ENCODE results near the gene SFTA2. TPM values are rescaled to one million over a fixed set of nuclear protein-coding genes. Genes with fewer than 3 reads are reported as not detected.
"Not testable (repeated sequence)": the region's sequence is repeated elsewhere in the genome, so short reads cannot be mapped to it uniquely, and the experiment has no call there.

Gene SFTA2
- total RNA-seq, 4 donors from 2014 or later, result not detected

DNA sequence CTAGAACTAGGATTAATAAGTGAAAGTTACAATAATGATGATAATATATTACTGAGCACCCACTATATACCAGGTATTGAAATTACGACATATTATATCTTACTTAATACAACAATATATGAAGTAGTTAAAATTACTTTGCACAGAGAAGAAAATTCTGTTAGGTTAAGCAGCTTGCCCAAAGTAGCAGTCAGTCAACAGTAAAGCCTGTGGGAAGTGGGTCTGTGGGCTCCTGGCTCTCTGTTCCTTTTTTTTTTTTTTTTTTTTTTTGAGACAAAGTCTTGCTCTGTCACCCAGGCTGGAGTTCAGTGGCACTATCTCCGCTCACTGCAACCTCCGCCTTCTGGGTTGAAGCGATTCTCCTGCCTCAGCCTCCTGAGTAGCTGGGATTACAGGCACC, 28.7 kb downstream of the SFTA2 start:
- in situ Hi-C loops (cut with MboI; ENCODE audit: low sequenced_read_pairs in 4 of 4) (no loop called here), intact Hi-C loops (cut with DNase I; ENCODE audit: low total_unique reads) (no loop called here)
- H3K9me3 ChIP-seq, result no peaks in the 10 kb centered on the region
- peaks cover 0 to 2% of the 10 kb centered on the region in 2 donors for H3K4me1 ChIP-seq
- no peaks in the 10 kb centered on the region for H3K27me3 ChIP-seq
- no peak overlapping the region for H3K27ac ChIP-seq
- no peak overlapping the region for H3K4me3 ChIP-seq
- DNase-seq, result no peak
- TF ChIP-seq, protein P1, sequence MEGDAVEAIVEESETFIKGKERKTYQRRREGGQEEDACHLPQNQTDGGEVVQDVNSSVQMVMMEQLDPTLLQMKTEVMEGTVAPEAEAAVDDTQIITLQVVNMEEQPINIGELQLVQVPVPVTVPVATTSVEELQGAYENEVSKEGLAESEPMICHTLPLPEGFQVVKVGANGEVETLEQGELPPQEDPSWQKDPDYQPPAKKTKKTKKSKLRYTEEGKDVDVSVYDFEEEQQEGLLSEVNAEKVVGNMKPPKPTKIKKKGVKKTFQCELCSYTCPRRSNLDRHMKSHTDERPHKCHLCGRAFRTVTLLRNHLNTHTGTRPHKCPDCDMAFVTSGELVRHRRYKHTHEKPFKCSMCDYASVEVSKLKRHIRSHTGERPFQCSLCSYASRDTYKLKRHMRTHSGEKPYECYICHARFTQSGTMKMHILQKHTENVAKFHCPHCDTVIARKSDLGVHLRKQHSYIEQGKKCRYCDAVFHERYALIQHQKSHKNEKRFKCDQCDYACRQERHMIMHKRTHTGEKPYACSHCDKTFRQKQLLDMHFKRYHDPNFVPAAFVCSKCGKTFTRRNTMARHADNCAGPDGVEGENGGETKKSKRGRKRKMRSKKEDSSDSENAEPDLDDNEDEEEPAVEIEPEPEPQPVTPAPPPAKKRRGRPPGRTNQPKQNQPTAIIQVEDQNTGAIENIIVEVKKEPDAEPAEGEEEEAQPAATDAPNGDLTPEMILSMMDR (IDR thresholded peaks at IDR 0.05 in 4 of 5, conservative IDR thresholded peaks at IDR 0.05 in 1 of 5), result no peak
- no peak for TF ChIP-seq POLR2A (IDR thresholded peaks at IDR 0.05)
- H3K36me3 ChIP-seq, result peaks cover 0 to 14% of the 10 kb centered on the region in 2 donors
- ATAC-seq, result no peak

DNA sequence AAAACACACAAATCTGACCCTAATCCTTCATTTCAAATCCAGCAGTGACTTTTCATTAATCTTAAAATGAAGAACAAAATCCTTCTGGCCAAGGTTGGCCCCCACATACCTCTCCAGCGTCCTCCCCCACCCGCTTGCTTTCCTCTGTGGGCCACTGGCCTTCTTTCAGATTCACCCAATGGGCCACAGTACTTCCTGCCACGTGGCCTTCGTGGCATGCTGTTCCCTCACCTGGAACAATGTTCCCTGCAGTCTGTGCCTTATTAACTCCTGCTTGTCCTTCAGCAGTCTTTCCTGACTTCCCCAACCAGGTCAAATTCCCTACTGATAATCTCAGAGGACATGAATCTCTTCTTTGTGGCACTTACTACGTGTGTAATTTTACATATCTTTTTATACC, 29.3 kb downstream of the SFTA2 start:
- in situ Hi-C loops (cut with MboI; ENCODE audit: low sequenced_read_pairs in 4 of 4), result no loop called here
- ATAC-seq, result no peak

DNA sequence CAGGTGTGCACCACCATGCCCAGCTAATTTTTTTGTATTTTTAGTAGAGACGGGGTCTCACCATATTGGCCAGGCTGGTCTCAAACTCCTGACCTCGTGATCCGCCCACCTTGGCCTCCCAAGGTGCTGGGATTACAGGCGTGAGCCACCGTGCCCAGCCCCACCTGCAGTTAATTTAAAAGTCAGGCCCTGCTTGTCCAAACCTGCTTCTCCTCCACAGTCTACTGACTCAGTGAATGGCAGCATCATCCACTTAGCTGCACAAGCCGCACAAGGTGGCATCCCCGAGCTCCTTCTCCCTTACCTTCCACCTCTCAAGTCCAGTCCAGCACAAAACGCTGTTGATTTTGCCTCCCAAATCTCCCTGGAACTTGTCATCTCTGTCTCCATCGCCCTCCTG, 29.8 kb downstream of the SFTA2 start:
- in situ Hi-C loops (cut with MboI; ENCODE audit: low sequenced_read_pairs in 4 of 4); H3K27ac ChIP-seq; DNase-seq; ATAC-seq; H3K4me3 ChIP-seq; intact Hi-C loops (cut with DNase I; ENCODE audit: low total_unique reads); H3K27me3 ChIP-seq; H3K9me3 ChIP-seq; H3K4me1 ChIP-seq: not testable (repeated sequence)
- H3K36me3 ChIP-seq, result peaks cover 0 to 24% of the 10 kb centered on the region in 2 donors

More for the DNA sequence above, 29.3 kb downstream of the SFTA2 start:
- Histone ChIP-seq H3K36me3 (peaks cover 0 to 19% of the 10 kb centered on the region in 2 donors), H3K4me3 (no peak overlapping the region), H3K9me3 (no peaks in the 10 kb centered on the region), H3K27ac (no peak overlapping the region), H3K27me3 (no peaks in the 10 kb centered on the region), H3K4me1 (peaks cover 0 to 2% of the 10 kb centered on the region in 2 donors)
- DNase-seq, result no peak
- TF ChIP-seq, protein P1 (IDR thresholded peaks at IDR 0.05 in 4 of 5, conservative IDR thresholded peaks at IDR 0.05 in 1 of 5), result no peak
- intact Hi-C loops (cut with DNase I; ENCODE audit: low total_unique reads), result no loop called here

DNA sequence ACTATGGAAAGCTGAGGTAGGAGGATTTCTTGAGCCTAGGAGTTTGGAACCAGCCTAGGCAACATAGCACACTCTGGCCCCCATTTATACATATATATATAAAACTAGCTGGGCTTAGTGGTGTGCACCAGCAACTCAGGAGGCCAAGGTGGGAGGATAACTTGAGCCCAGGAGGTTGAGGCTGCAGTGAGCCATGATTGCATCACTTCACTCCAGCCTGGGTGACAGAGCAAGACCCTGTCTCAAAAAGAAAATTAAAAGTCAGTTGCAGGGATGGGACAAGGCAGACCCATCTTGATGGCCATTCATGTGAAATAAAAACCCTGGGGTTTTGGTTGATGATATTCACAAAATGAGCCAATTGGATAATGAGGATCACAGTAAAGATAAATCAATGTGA, 30.5 kb downstream of the SFTA2 start:
- Histone ChIP-seq H3K4me3 (no peak overlapping the region), H3K27ac (no peak overlapping the region), H3K9me3 (no peaks in the 10 kb centered on the region), H3K36me3 (peaks cover 0 to 32% of the 10 kb centered on the region in 2 donors), H3K27me3 (no peaks in the 10 kb centered on the region), H3K4me1 (no peaks in the 10 kb centered on the region)
- ATAC-seq, result no peak
- TF ChIP-seq, protein P1 (IDR thresholded peaks at IDR 0.05 in 4 of 5, conservative IDR thresholded peaks at IDR 0.05 in 1 of 5), result no peak
- no peak for TF ChIP-seq POLR2A (IDR thresholded peaks at IDR 0.05)
- DNase-seq, result no peak
- intact Hi-C loops (cut with DNase I; ENCODE audit: low total_unique reads) (no loop called here), in situ Hi-C loops (cut with MboI; ENCODE audit: low sequenced_read_pairs in 4 of 4) (no loop called here)

DNA sequence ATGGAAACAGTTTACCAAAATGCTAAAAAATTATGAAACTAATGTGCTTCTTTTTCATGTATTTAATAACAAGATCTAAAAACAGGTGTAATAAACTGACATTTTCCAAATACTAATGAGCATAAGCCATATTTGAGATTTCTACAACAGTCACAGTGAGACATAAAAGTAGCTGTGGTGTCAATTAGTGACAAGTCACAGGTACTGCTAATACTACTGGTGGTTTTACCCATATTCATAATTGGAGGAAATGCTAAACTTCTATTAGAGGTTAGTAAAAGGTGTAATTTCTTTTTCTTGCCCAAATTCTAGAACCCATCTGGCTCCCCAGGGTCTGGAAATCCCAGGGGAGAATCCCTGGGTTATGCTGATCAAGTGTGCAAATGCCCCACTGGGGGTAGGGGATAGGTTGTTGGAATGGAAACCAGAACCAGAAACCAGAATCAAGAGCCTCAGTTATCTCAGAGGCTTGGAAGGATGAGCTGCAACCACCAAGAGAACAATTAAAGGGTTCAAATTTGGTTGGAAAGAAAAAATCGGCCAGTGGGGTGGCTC, 31.0 kb downstream of the SFTA2 start:
- ATAC-seq (no peak), DNase-seq (no peak)
- Histone ChIP-seq H3K27me3 (no peaks in the 10 kb centered on the region), H3K4me3 (no peak overlapping the region), H3K4me1 (no peaks in the 10 kb centered on the region), H3K9me3 (no peaks in the 10 kb centered on the region), H3K36me3 (peaks cover 0 to 36% of the 10 kb centered on the region in 2 donors), H3K27ac (no peak overlapping the region)
- in situ Hi-C loops (cut with MboI; ENCODE audit: low sequenced_read_pairs in 4 of 4), result no loop called here
- intact Hi-C loops (cut with DNase I; ENCODE audit: low total_unique reads), result no loop called here
- TF ChIP-seq, protein P1 (IDR thresholded peaks at IDR 0.05 in 4 of 5, conservative IDR thresholded peaks at IDR 0.05 in 1 of 5), result no peak
- TF ChIP-seq POLR2A (IDR thresholded peaks at IDR 0.05), result no peak

Measured in gastrocnemius medialis (tissue), 4 donors.